ENCODE data around the gene SERINC5.

- TF ChIP-seq CTCF (IDR thresholded peaks at IDR 0.05) = no peak
- peak; percentile 72 for TF ChIP-seq POLR2A (IDR thresholded peaks at IDR 0.05)
Observed at GRCh38 chr5:80255811-80256712, at the start of gene SERINC5.

Data from testis (tissue), 2 donors.